K562 (cell line): ENCODE results near the gene UBL3.

Experiments used
- BHLHE40 ChIP-seq: IDR thresholded peaks from 2 replicates; pipeline ENCODE4 v1.6.1; 2011; ENCODE audit warnings: low read length, improper control_type of control experiment
- CBX3 ChIP-seq, 2 experiments: IDR thresholded peaks; 1 replicate in 1 of 2; 2 replicates in 1 of 2; pipeline ENCODE4 v1.6.1; 2012; ENCODE audit warnings: inconsistent platforms in 2 of 2, low read length in 2 of 2, borderline replicate concordance in 1 of 2, control low read depth in 1 of 2
- ETV6 ChIP-seq, 3 experiments: fragments of 150-350 bp in 1 of 3; sonication (generic) in 1 of 3; formaldehyde crosslinking in 1 of 3; IDR thresholded peaks; 2 replicates each; pipeline versions ENCODE4 v1.6.1 to v1.8.0; 2014 to 2022; ENCODE audit warnings: borderline replicate concordance in 2 of 3, low read depth in 2 of 3, antibody characterized with exemption in 1 of 3, low read length in 1 of 3, mild to moderate bottlenecking in 1 of 3, missing genetic modification reagents in 1 of 3
- MAZ ChIP-seq, 2 experiments: fragments of 450-650 bp in 1 of 2; sonication (generic) in 1 of 2; formaldehyde crosslinking; IDR thresholded peaks in 1 of 2; conservative IDR thresholded peaks in 1 of 2; 2 replicates each; pipeline versions ENCODE4 v1.4.0 to v1.5.0; 2020; ENCODE audit warnings: mild to moderate bottlenecking in 1 of 2, missing genetic modification reagents in 1 of 2
- TARDBP ChIP-seq: fragments of 450-650 bp; IDR thresholded peaks from 2 replicates; pipeline ENCODE4 v1.6.1; 2016
- TF ChIP-seq, protein P1 (sequence below): fragments of 450-650 bp; formaldehyde crosslinking; IDR thresholded peaks from 2 replicates; pipeline ENCODE4 v1.4.0; 2022; ENCODE audit warnings: missing genetic modification characterization
- TF ChIP-seq, protein P2 (sequence below), 3 experiments: IDR thresholded peaks in 2 of 3; conservative IDR thresholded peaks in 1 of 3; 2 replicates each; pipeline ENCODE4 v1.5.1; 2011 to 2012; ENCODE audit warnings: low read length in 3 of 3, mild to moderate bottlenecking in 3 of 3, control low read depth in 2 of 3, improper control_type of control experiment in 1 of 3, inconsistent platforms in 1 of 3, low read depth in 1 of 3, mixed read lengths in 1 of 3, moderate library complexity in 1 of 3; ENCODE audit not compliant: insufficient read depth in 2 of 3
- TF ChIP-seq, protein P3 (sequence below): sonication (generic); formaldehyde crosslinking; IDR thresholded peaks from 2 replicates; pipeline ENCODE4 v1.8.1; 2023; ENCODE audit warnings: mild to moderate bottlenecking, missing genetic modification reagents

GRCh38 chr13:29743201-29743786 is 107.1 kb downstream of the UBL3 start:
- TF ChIP-seq, protein P1, sequence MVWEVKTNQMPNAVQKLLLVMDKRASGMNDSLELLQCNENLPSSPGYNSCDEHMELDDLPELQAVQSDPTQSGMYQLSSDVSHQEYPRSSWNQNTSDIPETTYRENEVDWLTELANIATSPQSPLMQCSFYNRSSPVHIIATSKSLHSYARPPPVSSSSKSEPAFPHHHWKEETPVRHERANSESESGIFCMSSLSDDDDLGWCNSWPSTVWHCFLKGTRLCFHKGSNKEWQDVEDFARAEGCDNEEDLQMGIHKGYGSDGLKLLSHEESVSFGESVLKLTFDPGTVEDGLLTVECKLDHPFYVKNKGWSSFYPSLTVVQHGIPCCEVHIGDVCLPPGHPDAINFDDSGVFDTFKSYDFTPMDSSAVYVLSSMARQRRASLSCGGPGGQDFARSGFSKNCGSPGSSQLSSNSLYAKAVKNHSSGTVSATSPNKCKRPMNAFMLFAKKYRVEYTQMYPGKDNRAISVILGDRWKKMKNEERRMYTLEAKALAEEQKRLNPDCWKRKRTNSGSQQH (CRISPR knock-in tag), result no peak
- no peak for TF ChIP-seq MAZ (CRISPR knock-in tag; conservative IDR thresholded peaks at IDR 0.05 in 1 of 2, IDR thresholded peaks at IDR 0.05 in 1 of 2)
- no peak for TF ChIP-seq ETV6 (IDR thresholded peaks at IDR 0.05; ENCODE audit: borderline replicate concordance in 1 of 2, low read depth in 2 of 2, low read length in 1 of 2)
- TF ChIP-seq ETV6 (CRISPR knock-in tag; IDR thresholded peaks at IDR 0.05; ENCODE audit: borderline replicate concordance), result no peak
- no peak for TF ChIP-seq CBX3 (IDR thresholded peaks at IDR 0.05; ENCODE audit: borderline replicate concordance in 1 of 2, low read length in 2 of 2)
- TF ChIP-seq, protein P2, sequence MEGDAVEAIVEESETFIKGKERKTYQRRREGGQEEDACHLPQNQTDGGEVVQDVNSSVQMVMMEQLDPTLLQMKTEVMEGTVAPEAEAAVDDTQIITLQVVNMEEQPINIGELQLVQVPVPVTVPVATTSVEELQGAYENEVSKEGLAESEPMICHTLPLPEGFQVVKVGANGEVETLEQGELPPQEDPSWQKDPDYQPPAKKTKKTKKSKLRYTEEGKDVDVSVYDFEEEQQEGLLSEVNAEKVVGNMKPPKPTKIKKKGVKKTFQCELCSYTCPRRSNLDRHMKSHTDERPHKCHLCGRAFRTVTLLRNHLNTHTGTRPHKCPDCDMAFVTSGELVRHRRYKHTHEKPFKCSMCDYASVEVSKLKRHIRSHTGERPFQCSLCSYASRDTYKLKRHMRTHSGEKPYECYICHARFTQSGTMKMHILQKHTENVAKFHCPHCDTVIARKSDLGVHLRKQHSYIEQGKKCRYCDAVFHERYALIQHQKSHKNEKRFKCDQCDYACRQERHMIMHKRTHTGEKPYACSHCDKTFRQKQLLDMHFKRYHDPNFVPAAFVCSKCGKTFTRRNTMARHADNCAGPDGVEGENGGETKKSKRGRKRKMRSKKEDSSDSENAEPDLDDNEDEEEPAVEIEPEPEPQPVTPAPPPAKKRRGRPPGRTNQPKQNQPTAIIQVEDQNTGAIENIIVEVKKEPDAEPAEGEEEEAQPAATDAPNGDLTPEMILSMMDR (IDR thresholded peaks at IDR 0.05 in 2 of 3, conservative IDR thresholded peaks at IDR 0.05 in 1 of 3; ENCODE audit: insufficient read depth in 2 of 3, low read depth in 1 of 3, low read length in 3 of 3), result no peak
- TF ChIP-seq, protein P3, sequence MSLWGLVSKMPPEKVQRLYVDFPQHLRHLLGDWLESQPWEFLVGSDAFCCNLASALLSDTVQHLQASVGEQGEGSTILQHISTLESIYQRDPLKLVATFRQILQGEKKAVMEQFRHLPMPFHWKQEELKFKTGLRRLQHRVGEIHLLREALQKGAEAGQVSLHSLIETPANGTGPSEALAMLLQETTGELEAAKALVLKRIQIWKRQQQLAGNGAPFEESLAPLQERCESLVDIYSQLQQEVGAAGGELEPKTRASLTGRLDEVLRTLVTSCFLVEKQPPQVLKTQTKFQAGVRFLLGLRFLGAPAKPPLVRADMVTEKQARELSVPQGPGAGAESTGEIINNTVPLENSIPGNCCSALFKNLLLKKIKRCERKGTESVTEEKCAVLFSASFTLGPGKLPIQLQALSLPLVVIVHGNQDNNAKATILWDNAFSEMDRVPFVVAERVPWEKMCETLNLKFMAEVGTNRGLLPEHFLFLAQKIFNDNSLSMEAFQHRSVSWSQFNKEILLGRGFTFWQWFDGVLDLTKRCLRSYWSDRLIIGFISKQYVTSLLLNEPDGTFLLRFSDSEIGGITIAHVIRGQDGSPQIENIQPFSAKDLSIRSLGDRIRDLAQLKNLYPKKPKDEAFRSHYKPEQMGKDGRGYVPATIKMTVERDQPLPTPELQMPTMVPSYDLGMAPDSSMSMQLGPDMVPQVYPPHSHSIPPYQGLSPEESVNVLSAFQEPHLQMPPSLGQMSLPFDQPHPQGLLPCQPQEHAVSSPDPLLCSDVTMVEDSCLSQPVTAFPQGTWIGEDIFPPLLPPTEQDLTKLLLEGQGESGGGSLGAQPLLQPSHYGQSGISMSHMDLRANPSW, result no peak
- no peak for TF ChIP-seq TARDBP
- no peak for TF ChIP-seq BHLHE40
